ENCODE results near the gene FANCI. TPM values are rescaled to one million over a fixed set of nuclear protein-coding genes. Genes with fewer than 3 reads are reported as not detected.
A peak's percentile ranks its signal among the peaks of the same experiment; 100 is the strongest.

Gene FANCI
- polyA plus RNA-seq (2013, experiment 1 of 2; ENCODE audit: insufficient read length) = 31.5 TPM
- polyA plus RNA-seq (2013, experiment 2 of 2; ENCODE audit: insufficient read length) = 4.8 TPM

DNA sequence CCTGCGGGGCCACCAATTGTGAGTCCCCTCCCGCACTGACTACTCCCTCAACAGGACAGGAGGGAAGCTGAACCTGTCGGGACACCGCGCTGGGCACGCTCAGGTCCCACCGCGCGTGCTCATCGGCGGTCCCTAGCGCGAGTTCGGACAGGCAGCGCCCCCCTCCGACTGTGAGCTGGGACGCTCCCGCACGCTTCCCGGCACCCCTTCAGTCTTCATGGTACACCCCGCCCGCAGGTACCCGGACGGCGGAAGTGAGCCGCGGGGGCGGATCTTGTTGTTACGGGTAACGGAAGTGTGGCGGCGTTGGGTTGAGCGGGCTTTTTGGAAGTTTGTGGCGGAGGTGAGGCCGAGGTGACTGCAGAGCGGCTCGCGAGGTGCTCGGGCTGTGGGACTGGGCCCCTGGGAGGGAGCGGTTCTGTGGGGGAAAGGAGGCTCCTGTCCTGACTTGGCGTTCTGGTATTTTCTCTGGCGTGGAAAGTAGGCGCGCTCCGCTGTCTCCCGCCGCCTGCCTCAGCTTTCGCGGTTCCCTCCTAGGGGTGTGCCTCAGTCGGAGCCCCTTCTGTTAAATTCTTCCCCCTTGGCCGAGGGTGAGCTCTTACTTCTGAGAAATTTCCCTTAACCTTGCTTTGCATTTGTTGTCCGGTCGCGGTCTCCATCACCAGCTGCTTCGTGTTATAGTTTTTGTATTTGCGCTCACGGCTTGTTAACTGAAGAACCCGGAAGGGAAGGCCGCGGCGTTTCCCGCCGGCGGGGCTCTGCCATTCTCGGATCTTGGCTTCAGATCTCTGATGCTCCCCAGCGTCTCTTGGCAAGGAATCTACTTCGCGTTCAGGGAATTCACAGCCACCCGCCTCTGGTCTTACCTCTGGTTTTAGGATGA is at the start of gene FANCI:
TSS of gene FANCI (plus strand) at position 289 of the 883 bp plus-strand sequence. CDS start 3,669 bp downstream, outside the sequence.
- DNase-seq = peak; percentile 91

DNA sequence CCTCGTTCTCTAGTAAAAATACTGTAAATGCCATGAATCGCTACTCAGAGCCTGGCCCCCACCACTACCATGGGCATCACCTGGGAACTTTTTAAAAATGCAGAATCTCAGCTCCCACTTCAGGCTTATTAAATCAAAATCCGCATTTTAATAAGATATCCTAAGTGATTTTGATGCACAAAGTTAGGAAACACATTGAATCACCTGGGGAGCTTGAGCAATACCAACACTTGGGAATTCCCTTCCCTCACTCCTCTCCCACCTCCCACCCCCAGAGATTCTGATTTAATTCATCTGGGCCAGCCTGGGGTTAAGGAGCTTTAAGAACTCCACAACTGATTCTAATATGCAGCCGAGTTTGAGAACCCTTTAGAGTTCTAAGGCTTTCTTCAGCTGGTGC is 49.2 kb upstream of the FANCI start:
- DNase-seq = no peak

DNA sequence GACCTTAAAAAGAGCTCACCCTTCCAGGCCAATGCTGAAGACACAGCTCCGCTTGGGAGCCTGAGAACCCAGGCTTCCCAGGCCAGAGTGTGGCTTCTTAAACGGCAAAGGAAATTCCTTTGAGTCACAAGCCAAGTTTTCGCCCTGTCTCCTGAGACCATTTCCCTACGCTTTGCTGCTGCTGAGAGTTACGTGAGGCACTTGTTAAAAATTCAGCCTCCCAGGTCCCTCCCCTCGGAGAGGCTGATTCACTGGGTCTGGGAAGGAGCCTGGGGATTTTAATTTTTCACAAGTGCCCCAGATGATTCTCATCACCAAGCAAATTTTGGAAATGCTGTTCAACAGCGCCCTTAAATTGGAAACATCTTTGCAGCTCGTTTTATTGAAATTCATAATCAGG is 47.9 kb upstream of the FANCI start:
- DNase-seq = peak; percentile 93

DNA sequence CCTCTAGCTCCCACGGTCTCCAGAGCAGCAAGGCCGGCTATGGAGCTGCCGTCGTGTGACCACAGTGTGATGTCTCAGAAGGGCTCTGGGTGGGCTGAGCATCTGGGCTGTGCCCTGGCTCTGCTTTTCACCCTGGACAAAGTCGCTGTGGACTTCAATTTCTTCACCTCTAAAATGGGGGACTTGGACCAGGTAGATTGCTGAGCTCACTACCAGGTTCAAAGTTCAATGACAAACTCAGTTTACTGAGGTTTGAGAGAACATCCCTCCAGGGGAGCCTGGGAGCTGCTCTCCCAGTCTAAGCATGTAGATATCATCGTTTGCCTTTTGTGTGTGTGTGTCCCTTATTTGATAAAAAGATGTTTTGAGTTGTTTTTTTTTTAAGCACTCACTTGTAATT is 47.5 kb upstream of the FANCI start:
- DNase-seq = no peak

DNA sequence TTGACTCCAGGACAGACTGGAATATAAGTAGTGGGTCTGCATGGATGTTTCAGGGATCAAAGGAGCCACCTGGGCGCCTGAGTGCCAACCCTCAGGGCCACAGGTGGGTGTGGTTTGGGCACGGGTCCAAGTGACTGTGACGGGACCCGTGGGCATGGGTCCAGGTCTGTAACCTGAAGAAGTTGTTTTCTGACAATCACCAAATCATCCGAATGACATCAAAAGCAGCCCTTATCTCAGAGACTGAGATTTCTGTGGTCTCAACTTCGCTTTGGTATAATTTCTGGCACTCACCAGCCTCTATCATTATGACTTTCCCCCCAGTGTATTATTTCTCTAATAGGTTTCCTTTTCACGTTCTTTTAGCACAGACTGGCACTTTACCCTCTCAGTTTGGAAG is 46.8 kb upstream of the FANCI start:
- DNase-seq = no peak

DNA sequence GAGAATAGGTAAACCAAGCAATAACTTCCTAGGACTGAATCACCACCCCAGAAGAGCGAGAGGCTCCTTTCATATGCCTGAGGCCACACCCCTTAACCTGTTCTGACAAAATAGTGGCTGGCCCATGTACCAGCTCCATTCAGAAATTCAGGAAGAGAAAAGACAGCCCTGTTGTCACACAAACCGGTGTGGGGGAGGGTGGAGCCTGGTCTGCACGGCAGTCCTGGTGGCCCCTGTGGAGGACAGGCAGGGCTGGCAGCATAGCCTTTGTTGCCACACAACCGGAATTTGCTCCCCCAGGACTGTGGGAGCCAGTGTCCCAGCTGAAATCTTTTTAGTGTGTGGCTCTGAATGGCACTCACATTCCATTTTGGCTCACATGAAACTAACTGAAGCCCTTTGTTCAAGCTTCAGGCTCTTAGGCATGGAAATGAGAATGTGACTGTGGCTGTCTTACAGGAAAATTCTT is 46.2 kb upstream of the FANCI start:
- DNase-seq = peak; percentile 53

DNA sequence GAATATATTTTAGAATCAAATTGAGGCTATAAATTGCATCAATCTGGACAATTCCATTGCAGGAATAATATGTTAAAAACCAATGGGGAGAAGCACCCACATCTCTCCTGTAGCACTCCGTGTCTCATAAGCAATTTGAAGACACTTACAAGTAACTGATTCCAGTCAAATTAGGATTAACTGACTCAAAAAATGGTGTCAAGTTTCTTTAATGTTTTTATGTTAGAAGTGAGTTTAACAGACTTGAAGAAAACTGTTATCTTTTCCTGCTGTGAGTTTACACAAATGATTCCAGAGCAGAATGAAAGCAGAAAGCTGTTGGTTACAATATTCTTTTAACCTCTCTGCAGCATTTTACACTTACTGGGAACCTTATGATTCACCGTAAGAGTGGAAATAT is 45.6 kb upstream of the FANCI start:
- DNase-seq = no peak

DNA sequence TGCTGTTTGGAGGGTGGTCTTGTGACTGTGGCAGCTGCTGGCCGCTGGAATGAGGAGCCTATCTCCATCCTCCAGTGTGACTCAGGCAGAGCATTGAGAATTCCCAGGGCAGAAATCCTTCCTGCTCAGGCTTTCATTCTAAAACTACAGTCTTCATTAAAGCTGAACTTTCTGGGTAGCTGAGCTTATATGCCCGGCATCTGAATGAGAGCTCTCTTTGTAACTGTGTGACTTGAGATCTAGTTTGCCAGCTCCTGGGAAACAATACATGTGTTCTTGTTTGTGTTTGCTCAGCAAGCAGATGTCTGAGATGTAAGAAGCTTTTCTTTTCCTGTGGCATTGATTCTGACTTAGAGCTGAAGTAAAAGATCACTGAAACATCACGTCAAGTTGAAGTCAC is 44.8 kb upstream of the FANCI start:
- DNase-seq = peak; percentile 25

DNA sequence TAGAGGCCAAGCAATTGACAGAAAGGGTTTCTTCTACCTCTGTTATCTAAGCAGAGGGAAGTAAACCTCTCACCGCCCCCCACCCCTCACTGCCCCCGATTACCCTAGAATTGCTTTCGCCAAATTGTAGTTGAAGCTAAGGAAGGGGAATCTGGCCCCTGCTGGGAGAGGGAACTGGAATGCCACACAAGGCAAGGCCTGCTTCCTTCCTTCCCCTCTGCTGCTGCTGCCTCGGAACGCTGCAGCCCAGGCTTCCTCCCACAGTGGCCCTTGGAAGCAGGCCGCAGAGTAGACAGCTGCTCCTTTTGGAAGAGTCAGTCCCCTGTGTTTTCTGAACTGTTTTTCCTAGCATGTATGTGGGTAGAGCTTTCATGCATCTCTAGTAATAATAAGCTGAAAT is 44.0 kb upstream of the FANCI start:
- DNase-seq = no peak

DNA sequence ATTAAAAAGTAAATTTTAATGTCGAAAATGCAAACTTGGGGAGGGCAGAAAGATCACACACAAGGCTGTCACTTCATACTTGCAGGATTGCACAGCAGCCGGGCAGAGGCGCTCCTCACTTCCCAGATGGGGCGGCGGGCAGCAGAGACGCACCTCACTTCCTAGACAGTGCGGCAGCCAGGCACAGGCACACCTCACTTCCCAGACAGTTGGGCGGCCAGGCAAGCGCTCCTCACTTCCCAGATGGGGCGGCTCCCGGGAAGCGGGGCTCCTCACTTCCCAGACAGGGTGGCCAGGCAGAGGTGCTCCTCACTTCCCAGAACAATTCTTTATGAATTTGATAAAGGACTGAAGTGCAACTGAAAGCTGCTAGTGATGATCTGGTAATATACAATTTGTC is 43.6 kb upstream of the FANCI start:
- DNase-seq = no peak

DNA sequence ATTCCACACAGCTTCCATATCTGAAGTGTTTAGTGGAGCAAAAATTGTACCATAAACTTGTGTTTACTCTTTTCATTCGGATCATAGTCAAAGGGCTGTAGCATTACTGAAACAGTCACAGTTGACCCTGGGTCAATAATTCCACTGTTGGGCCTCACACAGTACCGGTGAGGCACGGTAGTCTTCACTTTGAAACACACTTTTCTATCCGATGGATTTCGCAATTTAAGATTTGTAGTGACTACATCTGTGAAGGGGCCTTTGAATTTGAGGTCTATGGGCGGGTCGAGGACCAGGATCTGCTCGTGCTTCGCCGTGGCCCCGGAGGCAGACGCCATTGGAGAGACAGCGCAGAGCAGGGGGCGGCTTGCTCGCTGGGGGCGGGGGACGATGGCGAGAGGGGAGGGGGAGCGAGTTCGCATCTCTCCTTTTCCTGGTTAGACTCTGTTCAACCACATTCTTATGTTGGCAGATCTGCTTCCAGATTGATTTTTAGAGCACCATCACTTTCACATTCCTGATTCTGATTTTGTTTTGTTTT is 42.2 kb upstream of the FANCI start:
- no peak for DNase-seq

DNA sequence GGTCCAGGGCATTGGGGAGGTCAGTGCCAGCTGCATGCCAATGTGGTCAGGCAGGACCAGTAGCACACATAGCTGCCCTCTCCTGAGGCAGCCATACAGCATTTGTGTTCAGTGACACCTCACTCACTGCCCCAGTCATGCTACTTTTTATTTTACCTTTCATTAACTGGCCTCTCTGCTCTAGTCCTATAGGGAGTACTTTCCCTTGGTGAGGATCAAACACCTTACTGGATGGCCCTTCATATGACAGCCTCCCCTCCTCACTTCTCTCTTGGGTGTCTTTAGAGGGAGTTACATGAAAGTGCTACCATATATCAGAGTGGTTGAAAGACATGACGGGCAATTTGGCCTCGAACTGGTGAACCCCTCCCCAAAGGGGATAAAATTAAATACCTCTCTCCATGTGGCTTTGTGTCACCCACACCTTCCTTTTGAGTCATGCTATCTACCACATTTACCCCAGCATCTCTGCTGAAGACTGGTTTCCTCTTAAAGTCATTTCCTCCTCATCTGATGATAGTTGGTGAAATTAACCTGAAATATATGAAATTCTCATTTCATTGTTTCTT is 40.0 kb upstream of the FANCI start:
- DNase-seq = no peak

DNA sequence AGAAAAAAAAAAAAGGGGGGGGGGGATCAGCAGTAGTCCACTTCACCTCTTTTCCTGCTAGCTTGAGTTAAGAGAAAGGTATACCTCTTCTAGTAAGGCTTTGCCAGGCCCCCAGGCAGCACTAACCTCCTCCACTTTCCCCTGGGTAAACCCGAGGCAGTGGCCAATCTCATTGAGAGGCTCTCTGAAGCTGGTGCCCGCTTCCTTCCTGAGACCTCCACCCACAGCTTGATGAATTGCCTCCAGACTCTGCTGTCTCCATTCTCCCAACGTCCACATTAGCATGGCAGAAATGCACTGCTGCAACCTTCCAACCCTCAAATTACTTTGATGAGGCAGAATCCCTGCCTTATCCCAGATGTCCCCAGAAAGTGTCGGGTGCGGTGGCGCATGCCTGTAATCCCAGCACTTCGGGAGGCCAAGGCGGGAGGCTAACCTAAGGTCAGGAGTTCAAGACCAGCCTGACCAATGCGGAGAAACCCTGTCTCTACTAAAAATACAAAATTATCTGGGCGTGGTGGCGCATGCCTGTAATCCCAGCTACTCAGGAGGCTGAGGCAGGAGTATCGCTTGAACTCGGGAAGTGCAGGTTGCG is 37.7 kb upstream of the FANCI start:
- DNase-seq = no peak

DNA sequence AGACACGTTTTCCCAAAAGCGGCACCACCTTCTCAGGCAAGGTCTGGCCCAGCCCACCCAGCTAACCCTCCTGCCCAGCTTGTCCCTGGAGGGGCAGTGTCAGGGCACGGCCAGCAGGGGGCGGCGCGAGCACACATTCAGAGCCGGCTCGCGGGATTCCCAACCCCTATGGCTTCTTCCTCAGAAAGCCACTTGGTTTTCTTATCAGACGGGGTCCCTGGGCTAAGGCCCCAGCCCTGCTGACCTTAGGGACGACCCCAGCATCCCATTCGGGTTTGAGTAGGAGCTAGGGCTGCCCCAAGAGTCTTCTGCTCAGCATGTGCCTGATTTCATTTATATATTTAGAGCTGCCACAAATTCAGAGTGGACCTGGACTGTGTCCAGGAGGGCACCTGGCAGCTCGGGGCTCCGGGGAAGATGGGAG is 36.9 kb upstream of the FANCI start:
- DNase-seq = peak; percentile 64

DNA sequence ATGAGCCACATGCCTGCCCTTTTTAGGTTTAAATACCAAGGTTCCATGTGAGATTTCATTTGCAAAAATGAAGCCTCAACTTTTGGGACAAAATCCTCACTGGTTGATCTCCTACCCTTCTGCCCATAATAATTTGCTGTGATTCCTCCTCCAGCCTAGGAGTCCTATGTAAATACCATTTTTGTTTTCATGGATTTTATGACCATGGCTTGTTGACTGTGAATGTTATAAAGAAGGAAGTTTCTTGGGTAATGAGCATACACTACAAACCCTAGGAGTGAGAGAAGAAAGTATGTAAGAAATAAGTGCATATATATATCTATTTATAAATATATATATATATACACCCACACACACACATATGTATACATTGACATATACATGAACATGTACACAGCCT is 35.5 kb upstream of the FANCI start:
- DNase-seq = no peak

DNA sequence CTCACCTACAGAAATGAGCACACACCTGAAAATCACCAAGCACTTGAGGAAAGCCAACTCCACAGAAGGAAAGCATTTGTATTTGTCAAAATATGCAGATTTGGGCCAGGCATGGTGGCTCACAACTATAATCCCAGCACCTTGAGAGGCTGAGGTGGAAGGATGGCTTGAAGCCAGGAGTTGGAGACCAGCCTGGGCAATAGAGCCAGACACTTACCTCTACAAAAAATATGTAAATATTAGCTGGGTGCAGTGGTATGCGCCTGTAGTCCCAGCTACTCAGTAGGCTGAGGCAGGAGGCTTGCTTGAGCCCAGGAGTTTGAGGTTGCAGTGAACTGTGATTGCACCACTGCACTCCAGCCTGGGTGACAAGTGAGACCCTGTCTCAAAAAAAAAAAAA is 34.7 kb upstream of the FANCI start:
- no peak for DNase-seq

DNA sequence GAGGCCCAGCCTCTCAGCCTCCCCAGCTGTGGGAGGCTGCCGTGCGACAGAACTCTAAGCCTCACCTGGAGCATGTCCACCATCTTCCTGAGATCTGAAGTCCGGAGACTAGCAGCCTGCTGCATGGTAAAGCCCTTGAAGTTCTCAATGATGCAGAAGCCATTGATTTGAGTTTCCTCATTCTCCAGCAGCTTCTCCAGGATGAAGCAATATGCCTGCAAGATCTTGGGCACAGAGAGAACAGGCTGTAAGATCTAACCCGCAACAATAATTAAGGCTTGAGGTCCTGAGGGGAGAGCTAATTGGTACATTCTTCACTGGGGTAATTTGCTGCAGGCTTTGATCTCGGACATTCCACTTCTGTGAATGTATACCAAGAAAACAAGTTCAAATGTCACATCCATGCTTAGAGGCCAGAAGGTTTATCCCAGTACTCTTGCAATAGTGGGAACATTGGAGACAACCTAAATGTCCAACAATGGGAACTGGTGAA is 32.1 kb upstream of the FANCI start:
- no peak for DNase-seq

DNA sequence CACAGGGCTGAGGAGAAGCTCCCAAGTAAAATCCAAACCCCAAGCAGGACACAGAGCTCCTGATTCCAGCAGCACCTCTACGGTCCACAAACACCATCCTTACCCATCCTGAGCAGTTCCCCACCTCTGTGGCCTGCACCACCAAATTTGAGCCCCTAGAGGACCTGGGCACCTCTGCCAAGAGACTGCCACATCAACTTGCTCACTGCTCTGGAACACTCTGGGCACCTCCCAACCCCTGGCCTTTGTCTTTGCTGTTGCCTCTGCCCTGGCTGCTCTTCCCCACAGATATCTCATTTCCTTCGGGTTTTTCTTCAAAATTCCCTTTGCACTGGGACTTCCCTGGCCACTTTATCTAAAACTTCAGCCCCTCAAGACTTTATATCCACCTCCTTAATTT is 28.2 kb upstream of the FANCI start:
- DNase-seq = no peak

DNA sequence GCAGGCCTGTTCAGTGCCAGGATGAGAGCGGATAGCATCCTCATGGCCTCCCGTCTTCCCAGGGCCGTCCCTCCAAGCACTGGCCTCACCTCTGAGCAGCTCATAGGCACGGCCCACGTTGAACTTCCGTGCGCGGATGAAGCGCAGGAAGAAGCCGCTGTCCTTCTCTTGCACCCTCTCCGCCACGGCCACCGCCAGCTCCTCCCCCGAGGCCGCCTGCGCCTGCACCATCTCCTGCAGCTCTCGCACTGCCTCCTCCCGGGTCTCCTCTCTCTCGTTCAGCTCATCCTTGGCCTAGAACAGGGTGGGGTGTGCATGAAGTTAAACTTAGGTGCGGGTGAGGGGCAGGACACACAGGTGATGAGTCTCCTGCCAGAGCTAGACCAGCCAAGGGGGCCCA is 26.7 kb upstream of the FANCI start:
- no peak for DNase-seq

DNA sequence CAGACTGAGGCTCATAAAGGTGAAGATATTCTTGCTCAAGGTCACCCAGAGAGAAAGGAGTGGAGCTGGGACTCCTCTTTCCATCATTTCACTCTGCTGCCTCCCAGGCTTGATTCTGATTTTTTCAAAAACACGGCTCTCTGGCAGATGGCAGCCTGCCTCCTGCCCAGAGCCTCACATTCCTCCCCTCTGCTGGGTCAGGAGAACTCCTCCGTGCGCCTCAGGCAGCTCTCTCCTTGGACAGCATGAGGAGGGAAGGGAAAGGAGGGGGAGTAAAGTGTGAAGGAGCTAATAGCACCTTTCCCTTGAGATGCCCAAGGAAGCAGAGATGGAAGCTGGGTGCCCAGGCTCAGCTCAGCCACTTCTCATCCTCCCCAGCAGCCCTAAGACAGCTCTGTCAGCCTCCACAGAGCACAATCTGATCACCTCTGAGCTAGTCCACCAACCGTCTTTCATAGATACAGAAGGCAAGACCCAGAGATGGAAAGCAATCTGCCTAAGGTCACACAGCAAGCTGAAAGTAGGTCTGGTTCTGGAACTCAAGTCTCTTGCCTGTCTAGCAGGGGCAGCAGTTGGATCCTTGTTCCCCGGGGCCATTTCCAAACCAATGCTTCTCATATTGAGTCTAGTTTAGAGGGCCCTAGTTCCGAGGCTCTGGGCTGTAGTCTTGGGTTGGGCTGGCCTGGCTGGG is 25.9 kb upstream of the FANCI start:
- DNase-seq = no peak

DNA sequence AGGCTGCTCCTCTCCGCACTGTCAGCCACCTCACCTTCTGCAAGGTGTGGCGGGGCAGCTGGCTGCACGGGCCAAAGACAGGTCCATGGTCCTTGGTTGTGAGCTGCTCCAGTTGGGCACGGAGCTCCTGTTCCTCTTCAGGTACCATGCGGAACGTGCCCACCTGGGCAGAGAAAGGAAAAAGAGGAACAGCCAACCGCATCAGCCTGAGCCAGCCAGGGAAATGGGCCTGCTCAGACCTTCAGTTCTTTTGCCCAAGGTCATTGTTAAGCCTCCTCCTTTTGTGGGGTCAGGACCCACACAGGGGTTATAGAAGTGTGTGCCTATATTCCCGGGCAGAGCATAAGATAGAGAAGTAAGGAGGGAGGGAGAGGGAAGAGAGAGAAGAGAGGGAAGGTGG is 25.2 kb upstream of the FANCI start:
- no peak for DNase-seq

DNA sequence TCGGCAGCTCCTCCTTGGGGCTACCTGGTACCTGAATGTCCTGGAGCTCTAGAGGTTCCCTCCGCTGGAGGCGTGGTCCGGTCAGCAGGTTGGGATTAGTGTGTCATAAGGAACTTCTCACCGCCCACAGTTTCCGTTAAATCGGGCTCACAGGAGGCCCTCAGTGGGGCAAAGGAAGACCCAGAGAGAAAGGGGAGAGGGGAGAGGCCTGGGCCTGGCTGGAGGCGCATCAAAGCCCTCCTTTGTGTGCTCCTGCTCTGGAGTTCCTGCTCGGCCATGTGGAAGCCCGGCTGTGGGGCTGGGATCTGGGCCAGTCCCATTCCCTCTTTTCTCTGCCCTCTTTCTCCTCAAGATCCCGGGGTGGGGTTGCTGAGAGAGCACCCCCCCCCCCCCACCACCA is 22.2 kb upstream of the FANCI start, which contains the start of gene RLBP1:
TSS of gene RLBP1 (minus strand) at position 37 of the 400 bp plus-strand sequence. CDS start 2,604 bp downstream, outside the sequence.
- no peak for DNase-seq

Measured in fibroblast of skin of back (primary cell).